Neutrophil (primary cell): ENCODE data around the gene ITLN2.
"Not testable (repeated sequence)": the region's sequence is repeated elsewhere in the genome, so short reads cannot be mapped to it uniquely, and the experiment has no call there.

ENCODE experiments used
- H3K27ac ChIP-seq: fragments of 200-600 bp; sonication (generic); 2 replicates; pipeline ENCODE4 v1.5.1; 2016; ENCODE audit warnings: mild to moderate bottlenecking, moderate library complexity
- H3K27me3 ChIP-seq: fragments of 200-600 bp; sonication (generic); 2 replicates; pipeline ENCODE4 v1.6.0; 2016; ENCODE audit warnings: mild to moderate bottlenecking
- H3K36me3 ChIP-seq: fragments of 200-600 bp; sonication (generic); 2 replicates; pipeline ENCODE4 v1.5.1; 2017
- H3K4me1 ChIP-seq, 2 experiments: fragments of 200-600 bp in 1 of 2; sonication (generic) in 1 of 2; 1 replicate in 1 of 2; 2 replicates in 1 of 2; pipeline versions ENCODE4 v1.5.1 to v1.6.1; 2013 to 2016; ENCODE audit warnings: low read depth in 1 of 2, low read length in 1 of 2, mild to moderate bottlenecking in 1 of 2, moderate library complexity in 1 of 2; ENCODE audit not compliant: control insufficient read depth in 1 of 2, insufficient read depth in 1 of 2
- H3K4me3 ChIP-seq, 2 experiments: fragments of 200-600 bp in 1 of 2; sonication (generic) in 1 of 2; 1 replicate in 1 of 2; 2 replicates in 1 of 2; pipeline ENCODE4 v1.5.1; 2013 to 2016; ENCODE audit warnings: low read depth in 1 of 2, low read length in 1 of 2, mild to moderate bottlenecking in 1 of 2, moderate library complexity in 1 of 2
- H3K9me3 ChIP-seq: fragments of 200-600 bp; sonication (generic); 2 replicates; pipeline ENCODE4 v1.5.1; 2016
- TF ChIP-seq, protein P1 (sequence below): fragments of 200-600 bp; sonication (generic); IDR thresholded peaks from 2 replicates; pipeline ENCODE4 v1.5.1; 2016; ENCODE audit warnings: antibody characterized with exemption

The ITLN2 gene

DNA sequence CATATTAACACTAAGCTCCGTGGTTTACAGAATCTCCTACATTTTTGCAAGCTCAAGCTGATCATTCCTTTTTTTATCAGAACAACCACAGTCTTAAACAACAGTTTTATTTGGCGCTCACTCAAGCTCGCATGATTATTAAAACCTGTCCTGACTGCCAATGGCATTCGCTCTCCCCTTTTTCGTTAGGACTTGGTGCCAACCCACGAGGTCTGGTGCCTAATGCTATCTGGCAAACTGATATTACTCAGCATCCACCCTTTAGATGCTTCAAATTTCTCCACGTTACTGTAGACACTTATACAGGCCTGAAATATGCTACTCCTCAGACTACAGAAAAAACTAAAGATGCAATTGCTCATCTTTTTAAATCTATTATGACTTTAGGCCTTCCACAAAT lies 46.6 kb downstream of the ITLN2 start:
- no peaks in the 10 kb centered on the region for H3K27me3 ChIP-seq
- H3K4me1 ChIP-seq: no peaks in the 10 kb centered on the region
- TF ChIP-seq, protein P1, sequence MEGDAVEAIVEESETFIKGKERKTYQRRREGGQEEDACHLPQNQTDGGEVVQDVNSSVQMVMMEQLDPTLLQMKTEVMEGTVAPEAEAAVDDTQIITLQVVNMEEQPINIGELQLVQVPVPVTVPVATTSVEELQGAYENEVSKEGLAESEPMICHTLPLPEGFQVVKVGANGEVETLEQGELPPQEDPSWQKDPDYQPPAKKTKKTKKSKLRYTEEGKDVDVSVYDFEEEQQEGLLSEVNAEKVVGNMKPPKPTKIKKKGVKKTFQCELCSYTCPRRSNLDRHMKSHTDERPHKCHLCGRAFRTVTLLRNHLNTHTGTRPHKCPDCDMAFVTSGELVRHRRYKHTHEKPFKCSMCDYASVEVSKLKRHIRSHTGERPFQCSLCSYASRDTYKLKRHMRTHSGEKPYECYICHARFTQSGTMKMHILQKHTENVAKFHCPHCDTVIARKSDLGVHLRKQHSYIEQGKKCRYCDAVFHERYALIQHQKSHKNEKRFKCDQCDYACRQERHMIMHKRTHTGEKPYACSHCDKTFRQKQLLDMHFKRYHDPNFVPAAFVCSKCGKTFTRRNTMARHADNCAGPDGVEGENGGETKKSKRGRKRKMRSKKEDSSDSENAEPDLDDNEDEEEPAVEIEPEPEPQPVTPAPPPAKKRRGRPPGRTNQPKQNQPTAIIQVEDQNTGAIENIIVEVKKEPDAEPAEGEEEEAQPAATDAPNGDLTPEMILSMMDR: no peak
- no peaks in the 10 kb centered on the region for H3K36me3 ChIP-seq
- no peak overlapping the region for H3K4me3 ChIP-seq
- H3K9me3 ChIP-seq: no peaks in the 10 kb centered on the region
- H3K27ac ChIP-seq: no peak overlapping the region

DNA sequence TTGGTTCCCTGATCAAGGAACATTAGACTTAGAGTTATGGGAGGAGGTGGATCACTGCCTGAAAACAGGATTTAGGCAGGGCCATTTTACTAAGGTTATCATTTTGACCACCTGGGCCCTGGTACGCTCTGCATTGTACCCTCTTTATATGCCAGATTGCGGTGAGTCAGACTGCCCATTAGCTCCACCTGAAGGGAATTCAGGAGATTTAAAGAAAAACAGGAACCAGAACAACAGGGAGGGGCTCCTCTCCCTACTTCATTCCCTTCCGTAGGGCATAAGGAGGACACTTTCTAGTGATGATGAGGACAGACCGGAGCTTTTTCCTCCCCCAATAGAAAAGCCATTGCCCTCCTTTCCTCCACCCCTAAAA lies 49.0 kb downstream of the ITLN2 start:
- no peak overlapping the region for H3K4me3 ChIP-seq
- H3K4me1 ChIP-seq: no peaks in the 10 kb centered on the region
- no peaks in the 10 kb centered on the region for H3K36me3 ChIP-seq
- H3K27ac ChIP-seq: no peak overlapping the region
- TF ChIP-seq, protein P1: no peak
- H3K27me3 ChIP-seq: no peaks in the 10 kb centered on the region
- no peaks in the 10 kb centered on the region for H3K9me3 ChIP-seq

DNA sequence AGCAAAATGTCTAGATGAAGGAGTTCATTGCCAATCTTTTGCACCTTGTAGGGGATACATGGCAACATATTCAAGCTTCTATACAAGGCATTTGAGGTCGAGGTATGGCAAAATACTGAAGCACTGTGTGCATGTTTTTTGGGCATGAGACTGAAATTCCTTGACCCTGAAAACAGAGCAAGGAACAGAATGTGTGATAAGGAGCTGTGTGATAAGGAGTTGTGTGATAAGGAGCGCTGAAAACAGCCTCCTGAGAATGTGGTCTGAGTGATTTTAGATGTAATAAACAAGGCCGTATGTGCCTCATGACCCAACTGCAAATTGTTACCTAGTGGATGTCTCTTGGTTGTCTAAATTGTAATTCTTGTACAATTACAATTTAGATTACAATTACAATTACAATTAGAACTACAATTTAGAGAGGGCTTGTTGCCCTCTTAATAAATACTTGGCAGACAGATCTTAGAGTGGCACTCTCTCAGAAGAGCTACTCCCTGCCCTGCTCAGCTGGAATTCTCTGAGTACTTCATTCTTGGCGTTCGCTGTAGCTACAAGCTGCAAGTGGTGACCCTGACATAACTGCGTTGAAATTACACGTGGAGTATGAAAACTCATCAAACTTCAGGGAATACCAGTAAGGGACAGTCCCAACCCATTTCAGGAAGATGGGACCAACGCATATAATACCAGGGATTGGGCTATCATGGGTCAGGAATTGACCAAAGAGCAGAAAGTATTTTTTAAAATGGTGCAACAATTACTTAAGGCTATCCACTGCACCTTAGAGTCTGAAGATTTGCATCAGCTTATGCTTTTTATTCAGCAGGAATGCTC lies 49.6 kb downstream of the ITLN2 start:
- H3K4me3 ChIP-seq: no peak overlapping the region
- H3K27me3 ChIP-seq: no peaks in the 10 kb centered on the region
- H3K4me1 ChIP-seq: no peaks in the 10 kb centered on the region
- TF ChIP-seq, protein P1: no peak
- H3K9me3 ChIP-seq: no peaks in the 10 kb centered on the region
- H3K36me3 ChIP-seq: no peaks in the 10 kb centered on the region
- no peak overlapping the region for H3K27ac ChIP-seq

DNA sequence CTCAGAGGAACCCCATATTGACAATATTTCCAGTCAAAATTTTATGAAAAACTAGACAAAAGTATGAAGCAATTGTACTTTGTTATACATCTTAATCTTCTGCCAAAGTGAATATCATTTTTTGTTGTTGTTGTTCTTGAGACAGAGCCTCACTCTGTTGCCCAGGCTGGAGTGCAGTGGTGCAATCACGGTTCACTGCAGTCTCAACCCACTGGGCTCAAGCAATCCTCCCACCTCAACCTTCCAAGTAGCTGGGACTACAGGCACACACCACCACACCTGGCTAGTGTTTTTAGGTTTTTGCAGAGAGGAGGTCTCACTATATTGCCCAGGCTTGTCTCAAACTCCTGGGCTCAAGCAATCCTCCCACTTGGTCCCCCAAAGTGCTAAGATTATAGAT lies 52.4 kb downstream of the ITLN2 start:
- H3K4me3 ChIP-seq, H3K9me3 ChIP-seq, H3K4me1 ChIP-seq, H3K36me3 ChIP-seq, H3K27me3 ChIP-seq, H3K27ac ChIP-seq: not testable (repeated sequence)

DNA sequence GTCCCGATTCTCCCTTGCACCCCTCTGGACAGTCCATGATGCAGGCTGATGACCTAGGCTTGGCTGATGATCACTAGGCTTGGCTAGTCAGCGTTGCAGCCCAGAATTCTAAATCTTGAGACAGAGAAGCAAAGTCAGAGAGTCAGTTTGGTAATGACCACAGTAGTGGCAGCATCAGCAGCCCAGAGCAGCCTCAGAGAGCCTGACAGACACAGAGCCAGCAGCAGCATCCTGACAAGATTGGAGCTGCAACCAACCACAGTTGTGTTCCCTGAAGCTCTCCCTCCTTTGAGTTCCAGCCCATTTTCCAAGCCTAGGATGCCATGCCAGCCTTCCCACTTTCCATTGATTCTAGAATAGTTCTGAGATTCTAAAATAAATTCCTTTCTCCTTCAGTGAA lies 52.8 kb downstream of the ITLN2 start:
- H3K4me1 ChIP-seq: no peaks in the 10 kb centered on the region
- TF ChIP-seq, protein P1: no peak
- no peaks in the 10 kb centered on the region for H3K27me3 ChIP-seq
- no peaks in the 10 kb centered on the region for H3K9me3 ChIP-seq
- no peak overlapping the region for H3K4me3 ChIP-seq
- H3K27ac ChIP-seq: no peak overlapping the region
- no peaks in the 10 kb centered on the region for H3K36me3 ChIP-seq

DNA sequence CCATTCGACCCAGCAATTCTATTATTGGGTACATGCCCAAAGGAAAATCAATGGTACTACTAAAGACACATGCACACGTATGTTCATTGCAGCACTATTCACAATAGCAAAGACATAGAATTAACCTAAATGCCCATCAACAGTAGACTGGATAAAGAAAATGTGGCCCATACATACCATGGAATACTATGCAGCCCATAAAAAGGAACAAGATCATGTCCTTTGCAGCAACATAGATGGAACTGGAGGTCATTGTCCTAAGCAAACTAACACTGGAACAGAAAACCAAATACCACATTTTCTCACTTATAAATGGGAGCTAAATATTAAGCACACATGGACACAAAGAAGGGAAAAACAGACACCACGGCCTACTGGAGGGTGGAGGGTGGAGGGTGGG lies 53.9 kb downstream of the ITLN2 start:
- H3K36me3 ChIP-seq, H3K27me3 ChIP-seq, H3K4me3 ChIP-seq, H3K4me1 ChIP-seq, H3K9me3 ChIP-seq, H3K27ac ChIP-seq: not testable (repeated sequence)
